Thyroid gland (tissue), 4 donors: ENCODE data around the gene TUBB.

Experiments used
- CTCF ChIP-seq, 6 experiments: fragments of 200-600 bp in 3 of 6; fragments of 450-650 bp in 3 of 6; sonication (generic) in 3 of 6; IDR thresholded peaks; one replicate each; pipeline ENCODE4 v1.5.1; 2016 to 2019; ENCODE audit warnings: antibody characterized with exemption in 6 of 6, mild to moderate bottlenecking in 2 of 6, inconsistent platforms in 1 of 6, moderate library complexity in 1 of 6
- POLR2A ChIP-seq, 2 donors: fragments of 450-650 bp; IDR thresholded peaks; one replicate each; pipeline ENCODE4 v1.6.1; 2017; ENCODE audit warnings: antibody characterized with exemption in 2 of 2, mild to moderate bottlenecking in 2 of 2, moderate library complexity in 1 of 2

- no peak for TF ChIP-seq POLR2A (IDR thresholded peaks at IDR 0.05)
- TF ChIP-seq CTCF (IDR thresholded peaks at IDR 0.05): no peak
These were observed 6.6 kb downstream of the TUBB start for GRCh38 chr6:30726506-30727413.
